PC-3 (cell line): ENCODE data around the gene RCOR1.

Source experiments
- EZH2 ChIP-seq: fragments of 300-600 bp; sonication (generic); IDR thresholded peaks from one replicate; pipeline ENCODE4 v1.6.1; 2017; ENCODE audit warnings: antibody characterized with exemption, mild to moderate bottlenecking, low read length; ENCODE audit not compliant: unreplicated experiment
- EZH2phosphoT487 ChIP-seq: fragments of 300-600 bp; sonication (generic); IDR thresholded peaks from 2 replicates; pipeline ENCODE4 v1.6.1; 2018; ENCODE audit warnings: mild to moderate bottlenecking, antibody characterized with exemption, low read length, borderline replicate concordance
- TF ChIP-seq, protein P1 (sequence below): fragments of 300-600 bp; sonication (generic); conservative IDR thresholded peaks from 2 replicates; pipeline ENCODE4 v1.5.1; 2017; ENCODE audit warnings: antibody characterized with exemption, low read depth, mild to moderate bottlenecking, low read length

DNA sequence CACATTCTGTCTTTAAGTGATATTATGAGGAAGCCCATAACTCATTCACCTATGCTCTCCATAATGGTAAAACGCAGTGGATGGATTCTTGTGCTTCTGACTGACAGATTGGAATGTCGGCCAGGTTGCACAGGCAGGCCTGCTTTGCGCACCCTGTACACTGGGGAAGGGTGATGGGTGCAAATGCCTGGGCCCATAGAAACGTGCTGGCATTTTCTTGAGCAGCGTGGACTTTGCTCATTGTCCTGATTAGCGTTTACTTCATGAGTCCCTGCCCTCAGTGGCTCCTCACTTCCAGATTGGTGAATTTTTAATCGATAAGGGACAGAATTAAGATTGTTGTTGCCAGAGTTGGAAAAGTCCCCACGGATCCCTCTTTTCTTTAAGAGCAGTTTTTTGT lies 103.9 kb downstream of the RCOR1 start:
- TF ChIP-seq, protein P1, sequence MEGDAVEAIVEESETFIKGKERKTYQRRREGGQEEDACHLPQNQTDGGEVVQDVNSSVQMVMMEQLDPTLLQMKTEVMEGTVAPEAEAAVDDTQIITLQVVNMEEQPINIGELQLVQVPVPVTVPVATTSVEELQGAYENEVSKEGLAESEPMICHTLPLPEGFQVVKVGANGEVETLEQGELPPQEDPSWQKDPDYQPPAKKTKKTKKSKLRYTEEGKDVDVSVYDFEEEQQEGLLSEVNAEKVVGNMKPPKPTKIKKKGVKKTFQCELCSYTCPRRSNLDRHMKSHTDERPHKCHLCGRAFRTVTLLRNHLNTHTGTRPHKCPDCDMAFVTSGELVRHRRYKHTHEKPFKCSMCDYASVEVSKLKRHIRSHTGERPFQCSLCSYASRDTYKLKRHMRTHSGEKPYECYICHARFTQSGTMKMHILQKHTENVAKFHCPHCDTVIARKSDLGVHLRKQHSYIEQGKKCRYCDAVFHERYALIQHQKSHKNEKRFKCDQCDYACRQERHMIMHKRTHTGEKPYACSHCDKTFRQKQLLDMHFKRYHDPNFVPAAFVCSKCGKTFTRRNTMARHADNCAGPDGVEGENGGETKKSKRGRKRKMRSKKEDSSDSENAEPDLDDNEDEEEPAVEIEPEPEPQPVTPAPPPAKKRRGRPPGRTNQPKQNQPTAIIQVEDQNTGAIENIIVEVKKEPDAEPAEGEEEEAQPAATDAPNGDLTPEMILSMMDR: no peak
- TF ChIP-seq EZH2 (no peak), EZH2phosphoT487 (no peak)
